Activated T-cell treated with anti-CD3 and anti-CD28 coated beads for 1 hour (primary cell): ENCODE results near the gene CDH22.

Experiments
- DNase-seq: peaks from one replicate; pipeline ENCODE4 v3.0.0-alpha.2; 2020; ENCODE audit warnings: low read depth

The CDH22 gene

GRCh38 chr20:46343975-46344357, 35.7 kb upstream of the CDH22 start:
- no peak for DNase-seq

- DNase-seq: no peak
Observed at GRCh38 chr20:46343348-46343974, 35.2 kb upstream of the CDH22 start.

- DNase-seq: no peak
Observed at GRCh38 chr20:46342451-46343347, 34.4 kb upstream of the CDH22 start.

GRCh38 chr20:46342010-46342378, 33.7 kb upstream of the CDH22 start:
- no peak for DNase-seq

GRCh38 chr20:46341074-46342009, 33.0 kb upstream of the CDH22 start:
- DNase-seq: no peak

GRCh38 chr20:46339037-46339436, 30.7 kb upstream of the CDH22 start:
- no peak for DNase-seq

GRCh38 chr20:46336735-46337134, 28.4 kb upstream of the CDH22 start:
- no peak for DNase-seq

- no peak for DNase-seq
Observed at GRCh38 chr20:46334303-46334904, 26.1 kb upstream of the CDH22 start.

- DNase-seq: no peak
Observed at GRCh38 chr20:46333161-46333991, 25.1 kb upstream of the CDH22 start.

GRCh38 chr20:46332373-46333160, 24.3 kb upstream of the CDH22 start:
- DNase-seq: no peak

- no peak for DNase-seq
Observed at GRCh38 chr20:46331611-46332361, 23.5 kb upstream of the CDH22 start.

GRCh38 chr20:46330831-46331371, 22.6 kb upstream of the CDH22 start:
- no peak for DNase-seq

- DNase-seq: no peak
Observed at GRCh38 chr20:46330072-46330763, 21.9 kb upstream of the CDH22 start.

- no peak for DNase-seq
Observed at GRCh38 chr20:46328200-46328882, 20.0 kb upstream of the CDH22 start.

GRCh38 chr20:46327557-46327956, 19.3 kb upstream of the CDH22 start:
- no peak for DNase-seq

- DNase-seq: no peak
Observed at GRCh38 chr20:46325789-46326188, 17.5 kb upstream of the CDH22 start.

GRCh38 chr20:46324960-46325703, 16.8 kb upstream of the CDH22 start:
- DNase-seq: no peak
